WTC11 (cell line): ENCODE measurements around the gene CAMKK2. TPM values are rescaled to one million over a fixed set of nuclear protein-coding genes. Genes with fewer than 3 reads are reported as not detected.

Experiments
- ATAC-seq: fragments of 200-7000 bp; cut with Tn5 transposase; 2 replicates; pipeline ENCODE4 v1.10.0; 2021; ENCODE audit warnings: mild to moderate bottlenecking, moderate library complexity
- CTCF ChIA-PET: fragments of 300-600 bp; sonication (Branson Sonifier 250); formaldehyde crosslinking; loops from one replicate; lab custom pipeline; 2021; ENCODE audit warnings: antibody characterized with exemption; lab: Charles Lee
- POLR2A ChIA-PET: fragments of 350-600 bp; sonication (Branson Sonifier 250); formaldehyde crosslinking; loops from one replicate; lab custom pipeline; 2021; ENCODE audit warnings: antibody characterized with exemption; lab: Charles Lee
- DNase-seq: peaks from one replicate; pipeline ENCODE4 v3.0.0; 2021; ENCODE audit warnings: low spot score
- H3K27ac Mint-ChIP-seq: 2 replicates; pipeline ENCODE4 v1.8.0; 2021; ENCODE audit warnings: mixed read lengths
- H3K27me3 Mint-ChIP-seq: 2 replicates; pipeline ENCODE4 v1.8.0; 2021; ENCODE audit warnings: low read depth, mild to moderate bottlenecking, moderate library complexity, mixed read lengths
- H3K36me3 Mint-ChIP-seq: 2 replicates; pipeline ENCODE4 v1.8.0; 2021; ENCODE audit warnings: mixed read lengths
- H3K4me1 Mint-ChIP-seq: 2 replicates; pipeline ENCODE4 v1.8.0; 2022; ENCODE audit warnings: mixed read lengths
- H3K4me3 Mint-ChIP-seq: 2 replicates; pipeline ENCODE4 v1.8.0; 2021; ENCODE audit warnings: mild to moderate bottlenecking, moderate library complexity, mixed read lengths
- H3K9me3 Mint-ChIP-seq: 2 replicates; pipeline ENCODE4 v1.8.0; 2021; ENCODE audit warnings: mixed read lengths
- ATF1 ChIP-seq: sonication (generic); formaldehyde crosslinking; IDR thresholded peaks from 2 replicates; pipeline ENCODE4 v1.8.1; 2023; ENCODE audit warnings: mild to moderate bottlenecking, moderate library complexity, missing genetic modification reagents
- ATF2 ChIP-seq: sonication (generic); formaldehyde crosslinking; IDR thresholded peaks from 2 replicates; pipeline ENCODE4 v1.8.1; 2022; ENCODE audit warnings: low read depth, missing genetic modification reagents, borderline replicate concordance
- ATF6 ChIP-seq: sonication (generic); formaldehyde crosslinking; IDR thresholded peaks from 2 replicates; pipeline ENCODE4 v1.8.1; 2023; ENCODE audit warnings: mild to moderate bottlenecking, missing genetic modification reagents
- CREB1 ChIP-seq: sonication (generic); formaldehyde crosslinking; IDR thresholded peaks from 2 replicates; pipeline ENCODE4 v1.8.0; 2023; ENCODE audit warnings: mild to moderate bottlenecking, missing genetic modification reagents
- CREM ChIP-seq: sonication (generic); formaldehyde crosslinking; IDR thresholded peaks from 2 replicates; pipeline ENCODE4 v1.8.1; 2022; ENCODE audit warnings: mild to moderate bottlenecking, missing genetic modification reagents, moderate library complexity
- FOXP1 ChIP-seq: sonication (generic); formaldehyde crosslinking; IDR thresholded peaks from 2 replicates; pipeline ENCODE4 v1.8.0; 2022; ENCODE audit warnings: missing genetic modification reagents, mild to moderate bottlenecking, moderate library complexity, borderline replicate concordance
- FOXP4 ChIP-seq: sonication (generic); formaldehyde crosslinking; IDR thresholded peaks from 2 replicates; pipeline ENCODE4 v1.8.0; 2022; ENCODE audit warnings: mild to moderate bottlenecking, missing genetic modification reagents
- GRHL2 ChIP-seq: fragments of 250-450 bp; sonication (Bioruptor Pico); IDR thresholded peaks from 2 replicates; pipeline ENCODE4 v1.8.0; 2022; ENCODE audit warnings: mild to moderate bottlenecking, moderate library complexity; ENCODE audit not compliant: insufficient replicate concordance, severe bottlenecking
- MAX ChIP-seq: sonication (generic); formaldehyde crosslinking; IDR thresholded peaks from 2 replicates; pipeline ENCODE4 v1.8.0; 2022; ENCODE audit warnings: mild to moderate bottlenecking, missing genetic modification reagents
- MLX ChIP-seq: sonication (generic); formaldehyde crosslinking; IDR thresholded peaks from 2 replicates; pipeline ENCODE4 v1.8.1; 2023; ENCODE audit warnings: mild to moderate bottlenecking, missing genetic modification reagents, moderate library complexity
- PRRX2 ChIP-seq: fragments of 250-450 bp; sonication (Bioruptor Pico); IDR thresholded peaks from 2 replicates; pipeline ENCODE4 v1.8.0; 2021; ENCODE audit warnings: mild to moderate bottlenecking
- SP1 ChIP-seq: sonication (generic); formaldehyde crosslinking; conservative IDR thresholded peaks from 2 replicates; pipeline ENCODE4 v1.8.1; 2022; ENCODE audit warnings: missing genetic modification reagents
- TEAD4 ChIP-seq: sonication (generic); formaldehyde crosslinking; IDR thresholded peaks from 2 replicates; pipeline ENCODE4 v1.8.0; 2022; ENCODE audit warnings: mild to moderate bottlenecking, missing genetic modification reagents
- USF1 ChIP-seq: sonication (generic); formaldehyde crosslinking; IDR thresholded peaks from 2 replicates; pipeline ENCODE4 v1.8.0; 2022; ENCODE audit warnings: mild to moderate bottlenecking, missing genetic modification reagents
- USF2 ChIP-seq: sonication (generic); formaldehyde crosslinking; IDR thresholded peaks from 2 replicates; pipeline ENCODE4 v1.8.1; 2023; ENCODE audit warnings: mild to moderate bottlenecking, missing genetic modification reagents, moderate library complexity
- ZBTB21 ChIP-seq: sonication (generic); formaldehyde crosslinking; IDR thresholded peaks from 2 replicates; pipeline ENCODE4 v1.8.1; 2023; ENCODE audit warnings: mild to moderate bottlenecking, missing genetic modification reagents, borderline replicate concordance
- ZNF121 ChIP-seq: sonication (generic); formaldehyde crosslinking; IDR thresholded peaks from 2 replicates; pipeline ENCODE4 v1.8.0; 2023; ENCODE audit warnings: missing genetic modification reagents
- ZNF263 ChIP-seq: sonication (generic); formaldehyde crosslinking; IDR thresholded peaks from 2 replicates; pipeline ENCODE4 v1.8.1; 2022; ENCODE audit warnings: low read depth, mild to moderate bottlenecking, moderate library complexity, missing genetic modification reagents
- total RNA-seq: library from RNA; stranded (reverse); gene quantifications from 3 replicates; pipeline ENCODE4 v1.2.3, GENCODE V29; 2021

CAMKK2 gene
- total RNA-seq, 1 experiment from 2014 or later = 36.5 TPM

GRCh38 chr12:121241156-121241970, 55.1 kb downstream of the CAMKK2 start (continued):
- TF ChIP-seq CREM = no peak
- no peak for TF ChIP-seq FOXP4 (CRISPR knock-in tag)
- TF ChIP-seq ATF6 (CRISPR knock-in tag) = no peak
- no peak for TF ChIP-seq ZNF263 (CRISPR knock-in tag)
- TF ChIP-seq SP1 = no peak
- no peak for TF ChIP-seq GRHL2 (CRISPR knock-in tag)
- no peak for TF ChIP-seq ATF2 (CRISPR knock-in tag)

- CTCF ChIA-PET = interaction anchor here (2.0 kb wide), 1 partner anchor 55 kb away, joined by 9 read pairs; the partner anchor contains the start of gene CAMKK2
- H3K9me3 Mint-ChIP-seq = no peaks in the 10 kb centered on the region
- no peak overlapping the region for H3K4me3 Mint-ChIP-seq
- POLR2A ChIA-PET = interaction anchor here (0.6 kb wide), 1 partner anchor 486 kb away, joined by 10 read pairs; no protein-coding TSS in a partner anchor
- peaks cover 39% of the 10 kb centered on the region for H3K4me1 Mint-ChIP-seq
- TF ChIP-seq SP1 (0 out of 2 replicates have a peak, but pooled peaks have one; percentile 17), PRRX2 (CRISPR knock-in tag) (no peak), MAX (CRISPR knock-in tag) (0 out of 2 replicates have a peak, but pooled peaks have one; percentile 26)
- H3K27me3 Mint-ChIP-seq = no peaks in the 10 kb centered on the region
- peaks cover 16% of the 10 kb centered on the region for H3K36me3 Mint-ChIP-seq
- 0 out of 2 replicates have a peak overlapping the region, but pooled peaks have one; percentile 29 for H3K27ac Mint-ChIP-seq
- ATAC-seq (peak; percentile 33), DNase-seq (peak; percentile 50)
Measured at GRCh38 chr12:121240484-121241101, 55.9 kb downstream of the CAMKK2 start.

- Mint-ChIP-seq H3K4me1 (peaks cover 39% of the 10 kb centered on the region), H3K4me3 (no peak overlapping the region), H3K27ac (no peak overlapping the region), H3K36me3 (peaks cover 16% of the 10 kb centered on the region), H3K9me3 (no peaks in the 10 kb centered on the region), H3K27me3 (no peaks in the 10 kb centered on the region)
- ATAC-seq (no peak), DNase-seq (no peak)
- ChIA-PET CTCF (interaction anchor here (0.5 to 2.0 kb wide), 4 partner anchors 9 to 56 kb away, joined by 4 to 9 read pairs (median 4); partner anchors contain the start of gene CAMKK2), POLR2A (interaction anchor here (0.6 kb wide), 1 partner anchor 487 kb away, joined by 10 read pairs; no protein-coding TSS in a partner anchor)
- TF ChIP-seq CREB1 (CRISPR knock-in tag) (no peak), MLX (CRISPR knock-in tag) (no peak), FOXP1 (CRISPR knock-in tag) (no peak), USF1 (CRISPR knock-in tag) (no peak), ATF1 (CRISPR knock-in tag) (no peak), ZBTB21 (CRISPR knock-in tag) (no peak), TEAD4 (CRISPR knock-in tag) (no peak), ZNF263 (CRISPR knock-in tag) (no peak), USF2 (CRISPR knock-in tag) (no peak), ATF6 (CRISPR knock-in tag) (no peak), ZNF121 (CRISPR knock-in tag) (no peak)
Measured at GRCh38 chr12:121240062-121240420, 56.5 kb downstream of the CAMKK2 start.
